Muscle of leg (tissue), 11 donors: ENCODE measurements around the gene DOCK1. TPM values are rescaled to one million over a fixed set of nuclear protein-coding genes. Genes with fewer than 3 reads are reported as not detected.

Source experiments
- DNase-seq: peaks from one replicate; pipeline ENCODE4 v3.0.0; 2013
- H3K27ac ChIP-seq: one replicate; pipeline ENCODE4 v1.5.1; 2013; ENCODE audit warnings: mild to moderate bottlenecking, low read length, control low read depth
- H3K27me3 ChIP-seq: one replicate; pipeline ENCODE4 v1.6.1; 2013; ENCODE audit warnings: low read length; ENCODE audit not compliant: control insufficient read depth, insufficient read depth
- H3K36me3 ChIP-seq: one replicate; pipeline ENCODE4 v1.6.1; 2013; ENCODE audit warnings: low read length; ENCODE audit not compliant: control insufficient read depth, insufficient read depth
- H3K4me1 ChIP-seq: one replicate; pipeline ENCODE4 v1.6.1; 2013; ENCODE audit warnings: low read length; ENCODE audit not compliant: control insufficient read depth, insufficient read depth
- H3K4me3 ChIP-seq: one replicate; pipeline ENCODE4 v1.5.1; 2013; ENCODE audit warnings: low read length, control low read depth
- H3K9me3 ChIP-seq: replicated peaks from 2 replicates; pipeline ENCODE4 v1.6.1; 2013; ENCODE audit warnings: low read depth, low read length; ENCODE audit not compliant: control insufficient read depth
- WGBS: methylation state at CpG from one replicate; pipeline ENCODE4 v1.1.5; 2013; ENCODE audit warnings: missing lambda C conversion rate; ENCODE audit not compliant: insufficient coverage; 5-methylcytosine and 5-hydroxymethylcytosine counted together
- polyA plus RNA-seq, 8 donors: library from polyadenylated mRNA; unstranded; fragments of 120-200 nt; gene quantifications; one replicate each; pipeline versions ENCODE4 v1.2.1 to v1.2.3, GENCODE V29; 2013; ENCODE audit warnings: inconsistent platforms in 1 of 8, low replicate concordance in 1 of 8; ENCODE audit not compliant: insufficient read length in 8 of 8, insufficient read depth in 1 of 8
- total RNA-seq: library from RNA; stranded (reverse); fragments of 120-200 nt; gene quantifications from one replicate; pipeline ENCODE4 v1.2.4, GENCODE V29; 2013

DOCK1 gene
- total and polyA plus RNA-seq, 9 donors = 27.3 to 52.9 (median 37.1) TPM

- Histone ChIP-seq H3K36me3 (no peaks in the 10 kb centered on the region), H3K9me3 (peaks cover 3% of the 10 kb centered on the region), H3K4me3 (no peak overlapping the region), H3K27me3 (peaks cover 5% of the 10 kb centered on the region), H3K27ac (no peak overlapping the region), H3K4me1 (no peaks in the 10 kb centered on the region)
- 88% methylated on average over 4 of the region's 8 CpGs for WGBS
- DNase-seq = no peak
Observed at GRCh38 chr10:127459918-127460317, 554.7 kb downstream of the DOCK1 start.

- no peak overlapping the region for H3K27ac ChIP-seq
- no peak overlapping the region for H3K4me3 ChIP-seq
- H3K36me3 ChIP-seq = no peaks in the 10 kb centered on the region
- H3K27me3 ChIP-seq = peaks cover 5% of the 10 kb centered on the region
- H3K4me1 ChIP-seq = no peaks in the 10 kb centered on the region
- 42% methylated on average over 1 of the region's 5 CpGs for WGBS
- peaks cover 3% of the 10 kb centered on the region for H3K9me3 ChIP-seq
- no peak for DNase-seq
Observed at GRCh38 chr10:127462643-127463295, 557.5 kb downstream of the DOCK1 start.

- Histone ChIP-seq H3K4me1 (no peaks in the 10 kb centered on the region), H3K27ac (no peak overlapping the region), H3K9me3 (peaks cover 3% of the 10 kb centered on the region), H3K27me3 (peaks cover 5% of the 10 kb centered on the region), H3K36me3 (no peaks in the 10 kb centered on the region), H3K4me3 (no peak overlapping the region)
- WGBS = 84% methylated on average over 7 of the region's 10 CpGs
- DNase-seq = no peak
Observed at GRCh38 chr10:127463548-127463947, 558.3 kb downstream of the DOCK1 start.

DNA sequence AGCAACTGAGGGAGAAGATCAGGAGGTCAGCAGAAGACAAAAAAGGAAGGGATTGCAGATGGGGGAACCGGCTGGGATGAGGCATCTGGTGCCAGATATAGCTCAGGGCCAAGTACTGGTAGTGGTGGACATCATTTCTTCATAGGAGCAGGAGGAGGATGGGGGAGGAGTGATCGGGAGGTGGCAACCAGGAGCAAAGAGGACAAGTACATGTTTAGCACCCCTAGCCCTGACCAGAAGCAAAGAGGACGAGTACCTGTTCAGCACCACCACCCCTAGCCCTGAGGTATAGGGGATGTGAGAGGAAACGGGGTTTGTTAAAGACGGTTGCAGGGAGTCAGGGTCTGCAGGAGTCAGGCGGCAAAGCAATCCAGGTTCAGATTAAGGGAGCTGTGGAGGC lies 559.3 kb downstream of the DOCK1 start:
- Histone ChIP-seq H3K27ac (no peak overlapping the region), H3K27me3 (peaks cover 5% of the 10 kb centered on the region), H3K36me3 (no peaks in the 10 kb centered on the region), H3K9me3 (peaks cover 3% of the 10 kb centered on the region), H3K4me3 (no peak overlapping the region), H3K4me1 (no peaks in the 10 kb centered on the region)
- WGBS = 75% methylated on average over 4 of the region's 6 CpGs
- DNase-seq = no peak

DNA sequence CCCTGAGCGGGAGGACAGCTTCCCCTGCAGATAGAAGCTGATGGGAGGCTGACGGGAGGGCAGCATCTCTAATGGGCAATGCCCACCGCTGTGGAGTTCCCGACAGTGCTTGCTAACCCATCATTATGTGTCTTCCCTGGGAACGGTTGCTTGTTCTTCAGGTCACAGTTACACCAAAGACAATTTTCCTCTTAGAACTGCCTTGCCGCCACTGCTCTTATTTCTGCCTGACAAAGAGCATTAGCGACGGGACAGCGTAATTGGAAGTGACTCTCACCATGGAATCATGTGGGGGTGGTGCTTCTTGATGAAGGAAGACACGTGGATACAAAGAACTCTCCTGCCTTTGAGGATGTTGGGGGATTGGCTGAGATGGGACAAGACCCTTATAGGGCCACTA lies 562.6 kb downstream of the DOCK1 start:
- WGBS = 90% methylated on average over 4 of the region's 10 CpGs
- Histone ChIP-seq H3K4me1 (no peaks in the 10 kb centered on the region), H3K27ac (no peak overlapping the region), H3K36me3 (no peaks in the 10 kb centered on the region), H3K9me3 (no peaks in the 10 kb centered on the region), H3K27me3 (peaks cover 3% of the 10 kb centered on the region), H3K4me3 (no peak overlapping the region)
- DNase-seq = no peak

DNA sequence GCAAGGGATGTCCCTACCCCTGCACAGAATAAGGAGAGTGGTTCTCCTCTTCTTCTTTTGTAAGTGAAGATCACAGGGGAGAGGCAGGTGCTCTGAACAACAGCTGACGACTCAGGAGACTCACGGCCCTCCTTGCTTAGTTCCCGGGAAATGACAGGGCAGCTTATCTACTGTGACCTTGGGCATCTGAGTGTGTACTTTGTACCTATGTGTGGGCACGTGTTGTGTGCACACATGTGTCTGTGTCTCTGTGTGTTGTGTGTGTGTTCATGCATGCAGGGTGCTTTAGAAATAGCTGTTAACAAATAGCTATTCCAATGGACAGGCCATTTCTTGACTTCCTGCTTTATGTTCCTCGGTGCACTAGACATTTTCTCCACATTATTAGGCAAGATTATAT lies 563.4 kb downstream of the DOCK1 start:
- Histone ChIP-seq H3K36me3 (no peaks in the 10 kb centered on the region), H3K27ac (no peak overlapping the region), H3K9me3 (no peaks in the 10 kb centered on the region), H3K4me3 (no peak overlapping the region), H3K27me3 (peaks cover 3% of the 10 kb centered on the region), H3K4me1 (no peaks in the 10 kb centered on the region)
- no peak for DNase-seq
- 78% methylated on average over 5 of the region's 5 CpGs for WGBS

GRCh38 chr10:127470911-127471310 lies 565.7 kb downstream of the DOCK1 start:
- Histone ChIP-seq H3K4me1 (no peaks in the 10 kb centered on the region), H3K27ac (no peak overlapping the region), H3K27me3 (no peaks in the 10 kb centered on the region), H3K4me3 (no peak overlapping the region), H3K9me3 (no peaks in the 10 kb centered on the region), H3K36me3 (no peaks in the 10 kb centered on the region)
- WGBS = 79% methylated on average over 4 of the region's 5 CpGs
- no peak for DNase-seq

GRCh38 chr10:127472976-127473375 lies 567.7 kb downstream of the DOCK1 start:
- DNase-seq = no peak
- Histone ChIP-seq H3K4me3 (no peak overlapping the region), H3K27ac (no peak overlapping the region), H3K36me3 (no peaks in the 10 kb centered on the region), H3K27me3 (no peaks in the 10 kb centered on the region), H3K4me1 (no peaks in the 10 kb centered on the region), H3K9me3 (no peaks in the 10 kb centered on the region)
- 58% methylated on average over 2 of the region's 2 CpGs for WGBS

GRCh38 chr10:127474501-127474900 lies 569.3 kb downstream of the DOCK1 start:
- Histone ChIP-seq H3K4me3 (no peak overlapping the region), H3K27ac (no peak overlapping the region), H3K4me1 (no peaks in the 10 kb centered on the region), H3K9me3 (no peaks in the 10 kb centered on the region), H3K36me3 (no peaks in the 10 kb centered on the region), H3K27me3 (no peaks in the 10 kb centered on the region)
- 0% methylated on average over 1 of the region's 2 CpGs for WGBS
- DNase-seq = no peak

- Histone ChIP-seq H3K4me1 (no peaks in the 10 kb centered on the region), H3K36me3 (no peaks in the 10 kb centered on the region), H3K9me3 (no peaks in the 10 kb centered on the region), H3K27ac (no peak overlapping the region), H3K27me3 (peaks cover 2% of the 10 kb centered on the region), H3K4me3 (no peak overlapping the region)
- 59% methylated on average over 15 of the region's 16 CpGs for WGBS
- peak; percentile 23 for DNase-seq
Observed at GRCh38 chr10:127485153-127485857, 580.1 kb downstream of the DOCK1 start.
